GM21529 (cell line): Measurements from ENCODE around the gene SH3BP4.
"Not testable (repeated sequence)": the region's sequence is repeated elsewhere in the genome, so short reads cannot be mapped to it uniquely, and the experiment has no call there.

Experiments
- ATAC-seq: cut with Tn5 transposase; IDR thresholded peaks from one replicate; pipeline ENCODE4 v1.9.1; 2021; ENCODE audit not compliant: unreplicated experiment

SH3BP4 gene

GRCh38 chr2:235009081-235009480, 57.3 kb downstream of the SH3BP4 start:
- no peak for ATAC-seq

- ATAC-seq = no peak
These were observed 58.4 kb downstream of the SH3BP4 start for GRCh38 chr2:235010117-235010714.

GRCh38 chr2:235011607-235011928, 59.8 kb downstream of the SH3BP4 start:
- no peak for ATAC-seq

- ATAC-seq = no peak
These were observed 60.3 kb downstream of the SH3BP4 start for GRCh38 chr2:235011929-235012631.

- no peak for ATAC-seq
These were observed 65.6 kb downstream of the SH3BP4 start for GRCh38 chr2:235017441-235017840.

GRCh38 chr2:235018838-235019237, 67.0 kb downstream of the SH3BP4 start:
- no peak for ATAC-seq

- ATAC-seq = not testable (repeated sequence)
These were observed 68.3 kb downstream of the SH3BP4 start for GRCh38 chr2:235020141-235020540.

GRCh38 chr2:235021752-235022151, 69.9 kb downstream of the SH3BP4 start:
- ATAC-seq = no peak

- no peak for ATAC-seq
These were observed 72.5 kb downstream of the SH3BP4 start for GRCh38 chr2:235024191-235024860.

GRCh38 chr2:235024931-235025773, 73.3 kb downstream of the SH3BP4 start:
- ATAC-seq = no peak

GRCh38 chr2:235025800-235026536, 74.2 kb downstream of the SH3BP4 start:
- no peak for ATAC-seq

GRCh38 chr2:235026649-235027557, 75.1 kb downstream of the SH3BP4 start:
- no peak for ATAC-seq

GRCh38 chr2:235027558-235028214, 75.9 kb downstream of the SH3BP4 start:
- ATAC-seq = no peak

GRCh38 chr2:235028646-235029045, 76.8 kb downstream of the SH3BP4 start:
- ATAC-seq = no peak

GRCh38 chr2:235029054-235029453, 77.2 kb downstream of the SH3BP4 start:
- no peak for ATAC-seq

GRCh38 chr2:235030126-235030525, 78.3 kb downstream of the SH3BP4 start:
- ATAC-seq = no peak

- no peak for ATAC-seq
These were observed 79.1 kb downstream of the SH3BP4 start for GRCh38 chr2:235030936-235031335.

- no peak for ATAC-seq
These were observed 80.0 kb downstream of the SH3BP4 start for GRCh38 chr2:235031686-235032373.

- no peak for ATAC-seq
These were observed 80.6 kb downstream of the SH3BP4 start for GRCh38 chr2:235032466-235032865.
